ENCODE data around the gene HSPA4L.

The HSPA4L gene

GRCh38 chr4:127870281-127870680 lies 88.2 kb downstream of the HSPA4L start:
- DNase-seq (ENCODE audit: low read depth) = no peak

DNA sequence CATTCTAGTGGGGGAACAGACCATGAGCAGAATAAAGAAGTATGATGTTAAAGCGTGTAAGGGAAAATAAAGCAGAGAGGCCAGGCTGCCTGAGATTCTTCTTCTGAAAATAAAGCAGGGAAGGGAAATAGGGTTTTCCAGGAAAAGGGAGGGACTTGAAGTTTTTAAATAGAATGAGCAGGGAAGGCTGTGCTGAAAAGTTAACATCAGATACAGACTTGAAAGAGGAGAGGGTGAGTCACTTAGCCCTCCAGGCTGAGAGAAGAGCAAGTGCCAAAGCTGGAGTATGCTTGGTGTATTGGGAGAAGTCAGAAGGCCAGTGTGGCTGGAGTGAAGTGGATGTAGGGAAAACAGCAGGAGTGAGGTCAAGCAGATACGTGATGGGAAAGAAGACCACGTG lies 88.6 kb downstream of the HSPA4L start:
- DNase-seq (ENCODE audit: low read depth) = peak; percentile 46

GRCh38 chr4:127875791-127876190 lies 93.7 kb downstream of the HSPA4L start:
- DNase-seq (ENCODE audit: low read depth) = no peak

- peak; percentile 67 for DNase-seq (ENCODE audit: low read depth)
These were observed 98.8 kb downstream of the HSPA4L start, which contains the start of gene PLK4 for GRCh38 chr4:127880763-127881562. TSS of gene PLK4 (plus strand) at chr4:127880893. CDS start at chr4:127881135, 242 bp downstream.

GRCh38 chr4:127881563-127881864 lies 99.4 kb downstream of the HSPA4L start:
- DNase-seq (ENCODE audit: low read depth) = no peak

- DNase-seq (ENCODE audit: low read depth) = no peak
These were observed 106.4 kb downstream of the HSPA4L start for GRCh38 chr4:127888559-127888958.

GRCh38 chr4:127889903-127890302 lies 107.8 kb downstream of the HSPA4L start:
- DNase-seq (ENCODE audit: low read depth) = no peak

All from non-pigmented ciliary epithelial cell (primary cell).